Stimulated activated CD8-positive, alpha-beta memory T cell treated with anti-CD3 and anti-CD28 coated beads, Interleukin-7, amount 100 ng/mL, for 24 hours (primary cell): ENCODE data around the gene NOC2L.
"Not testable (repeated sequence)": the region's sequence is repeated elsewhere in the genome, so short reads cannot be mapped to it uniquely, and the experiment has no call there.

Experiments used
- DNase-seq: peaks from one replicate; pipeline ENCODE4 v3.0.0-alpha.2; 2020; ENCODE audit warnings: low read depth

NOC2L gene

DNA sequence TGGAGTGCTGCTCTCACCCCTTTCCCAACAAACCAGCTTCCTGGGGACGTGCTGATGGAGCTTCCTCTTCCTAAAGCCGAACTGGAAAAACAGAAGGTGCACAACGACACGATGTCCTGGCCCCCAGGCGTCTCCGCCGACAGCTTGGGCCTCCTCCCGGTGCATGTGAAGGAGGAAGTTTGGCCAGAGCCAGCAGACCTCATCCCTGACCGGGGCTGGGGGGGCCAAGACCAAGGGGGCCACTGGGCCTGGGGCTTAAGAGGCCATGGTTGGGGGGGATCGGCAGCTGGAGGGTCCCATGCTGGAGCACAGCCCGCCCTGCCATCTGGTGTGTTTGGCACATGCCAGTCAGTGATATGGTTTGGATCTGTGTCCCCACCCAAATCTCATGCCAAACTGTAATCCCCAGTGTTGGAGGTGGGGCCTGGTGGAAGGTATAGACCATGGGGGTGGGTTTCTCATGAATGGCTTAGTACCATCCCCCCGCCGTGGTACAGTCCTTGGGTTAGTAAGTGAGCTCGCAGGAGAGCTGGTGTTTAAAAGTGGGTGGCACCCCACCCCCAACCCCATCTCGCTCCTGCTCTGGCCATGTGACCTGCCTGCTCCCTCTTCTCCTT is 34.4 kb upstream of the NOC2L start:
- DNase-seq: no peak

DNA sequence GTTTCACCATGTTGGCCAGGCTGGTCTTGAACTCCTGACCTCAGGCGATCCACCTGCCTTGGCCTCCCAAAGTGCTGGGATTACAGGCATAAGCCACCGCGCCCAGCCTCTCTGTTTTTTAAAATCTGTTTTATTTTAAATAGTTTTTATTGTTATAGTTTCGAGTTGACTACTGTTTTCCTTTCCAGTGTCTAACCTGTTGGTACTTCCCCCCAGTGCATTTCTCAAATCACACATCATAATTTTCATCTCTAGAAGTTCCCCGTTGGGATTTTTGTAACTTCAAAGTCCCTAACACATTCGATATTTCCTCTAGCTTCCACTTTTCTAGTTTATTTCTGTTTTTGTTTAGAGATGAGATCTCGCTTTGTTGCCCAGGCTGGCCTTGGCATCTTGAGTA is 33.3 kb upstream of the NOC2L start:
- DNase-seq: no peak

DNA sequence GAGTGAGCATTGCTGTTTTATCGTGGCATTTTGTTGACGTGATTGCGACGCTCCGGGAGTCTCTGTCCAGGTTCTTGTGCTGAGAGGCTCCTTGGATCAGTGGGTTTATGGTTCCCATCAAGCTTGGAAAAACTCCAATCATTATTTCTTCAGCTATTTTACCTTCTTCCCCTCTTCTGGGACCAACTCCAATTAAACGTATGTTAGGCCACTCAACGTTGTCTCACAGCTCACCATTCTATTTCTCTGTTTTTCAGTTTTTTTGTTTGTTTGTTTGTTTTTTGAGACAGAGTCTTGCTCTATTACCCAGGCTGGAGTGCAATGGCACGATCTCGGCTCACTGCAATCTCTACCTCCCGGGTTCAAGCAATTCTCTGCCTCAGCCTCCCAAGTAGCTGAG is 32.8 kb upstream of the NOC2L start:
- DNase-seq: no peak

DNA sequence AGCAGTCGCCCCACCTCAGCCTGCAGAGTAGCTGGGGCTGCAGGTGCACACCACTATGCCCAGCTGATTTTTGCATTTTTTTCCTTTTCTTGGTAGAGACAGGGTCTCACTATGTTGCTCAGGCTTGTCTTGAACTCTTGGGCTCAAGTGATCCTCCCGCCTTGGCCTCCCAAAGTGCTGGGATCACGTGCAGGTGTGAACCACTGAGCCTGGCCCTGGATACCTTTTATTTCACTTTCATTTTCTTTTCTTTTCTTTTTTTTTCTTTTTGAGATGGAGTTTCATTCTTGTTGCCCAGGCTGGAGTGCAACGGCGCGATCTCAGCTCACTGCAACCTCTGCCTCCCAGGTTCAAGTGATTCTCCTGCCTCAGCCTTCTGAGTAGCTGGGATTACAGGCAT is 32.2 kb upstream of the NOC2L start:
- not testable (repeated sequence) for DNase-seq

DNA sequence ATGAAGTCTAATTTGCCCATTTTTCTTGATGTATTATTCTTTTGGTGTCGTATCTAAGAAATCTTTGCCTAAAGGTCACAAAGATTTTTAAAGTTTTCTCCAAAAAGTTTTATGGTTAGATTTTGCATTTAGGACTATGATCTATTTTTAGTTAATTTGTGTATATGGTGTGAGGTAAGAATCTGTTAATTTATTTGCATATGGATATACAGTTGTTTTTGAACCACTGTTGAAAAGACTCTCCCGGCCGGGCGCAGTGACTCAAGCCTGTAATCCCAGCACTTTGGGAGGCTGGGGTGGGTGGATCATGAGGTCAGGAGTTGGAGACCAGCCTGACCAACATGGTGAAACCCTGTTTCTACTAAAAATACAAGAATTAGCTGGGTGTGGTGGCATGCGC is 29.0 kb upstream of the NOC2L start:
- not testable (repeated sequence) for DNase-seq

DNA sequence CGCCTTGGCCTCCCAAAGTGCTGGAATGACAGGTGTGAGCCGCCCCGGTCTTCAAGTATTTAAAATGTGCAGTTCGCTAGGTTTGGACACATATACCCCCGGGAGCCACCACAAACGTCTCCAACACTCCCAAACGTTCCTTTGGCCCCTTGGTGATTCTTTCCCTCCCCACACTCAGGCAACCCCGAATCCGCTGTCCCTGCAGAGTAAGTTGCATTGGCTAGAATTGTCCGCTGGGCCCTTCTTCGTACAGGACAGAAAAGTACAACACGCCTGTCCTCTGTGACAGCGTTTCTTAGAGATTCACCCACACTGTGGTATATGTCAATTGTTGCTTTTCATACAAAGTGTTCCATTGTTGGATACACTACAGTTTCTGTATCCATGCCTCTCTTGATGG is 26.1 kb upstream of the NOC2L start:
- DNase-seq: no peak

DNA sequence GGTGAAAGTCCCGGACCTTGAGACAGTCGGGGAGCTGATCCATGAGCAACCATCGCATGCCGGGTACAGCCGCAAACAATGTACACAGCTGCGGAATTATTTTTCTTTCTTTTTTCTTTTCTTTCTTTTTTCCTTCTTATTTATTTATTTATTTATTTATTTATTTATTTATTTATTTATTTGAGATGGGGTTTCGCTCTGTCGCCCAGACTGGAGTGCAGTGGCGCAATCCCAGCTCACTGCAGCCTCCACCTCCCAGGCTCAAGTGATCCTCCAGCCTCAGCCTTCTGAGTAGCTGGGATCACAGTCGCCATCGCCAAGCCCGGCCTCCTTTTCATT is 25.4 kb upstream of the NOC2L start:
- no peak for DNase-seq

DNA sequence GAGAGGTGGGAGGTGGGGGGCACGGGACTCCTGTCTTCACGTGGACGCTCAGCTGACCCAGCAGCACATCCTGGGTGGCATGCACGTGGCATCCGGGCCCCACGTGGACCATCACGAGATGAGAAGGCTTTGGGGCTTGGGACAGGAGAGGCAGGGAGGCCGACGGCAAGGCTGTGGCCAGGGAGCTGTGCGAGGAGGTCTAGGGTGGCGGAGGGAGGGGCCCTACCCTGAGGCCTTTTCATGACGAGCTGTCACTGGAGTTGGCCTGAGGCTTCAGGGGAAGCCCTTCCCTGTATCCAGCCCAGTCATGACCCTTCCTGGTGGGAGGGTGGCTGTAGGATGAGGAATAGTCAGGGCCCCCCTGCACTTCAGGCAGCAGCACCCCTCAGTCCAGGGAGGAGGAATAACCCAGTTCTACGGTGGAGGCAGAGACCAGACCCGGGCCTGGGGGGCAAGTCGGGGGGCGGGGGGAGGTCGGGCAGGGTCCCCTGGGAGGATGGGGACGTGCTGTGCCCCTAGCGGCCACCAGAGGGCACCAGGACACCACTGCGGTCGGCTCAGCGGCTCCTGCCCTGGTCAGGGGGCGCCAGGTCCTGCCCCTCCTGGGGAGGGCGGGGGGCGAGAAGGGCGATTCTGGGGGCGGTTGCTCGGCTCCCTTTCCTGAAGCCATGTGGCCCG is 24.9 kb upstream of the NOC2L start:
- DNase-seq: peak; percentile 48

DNA sequence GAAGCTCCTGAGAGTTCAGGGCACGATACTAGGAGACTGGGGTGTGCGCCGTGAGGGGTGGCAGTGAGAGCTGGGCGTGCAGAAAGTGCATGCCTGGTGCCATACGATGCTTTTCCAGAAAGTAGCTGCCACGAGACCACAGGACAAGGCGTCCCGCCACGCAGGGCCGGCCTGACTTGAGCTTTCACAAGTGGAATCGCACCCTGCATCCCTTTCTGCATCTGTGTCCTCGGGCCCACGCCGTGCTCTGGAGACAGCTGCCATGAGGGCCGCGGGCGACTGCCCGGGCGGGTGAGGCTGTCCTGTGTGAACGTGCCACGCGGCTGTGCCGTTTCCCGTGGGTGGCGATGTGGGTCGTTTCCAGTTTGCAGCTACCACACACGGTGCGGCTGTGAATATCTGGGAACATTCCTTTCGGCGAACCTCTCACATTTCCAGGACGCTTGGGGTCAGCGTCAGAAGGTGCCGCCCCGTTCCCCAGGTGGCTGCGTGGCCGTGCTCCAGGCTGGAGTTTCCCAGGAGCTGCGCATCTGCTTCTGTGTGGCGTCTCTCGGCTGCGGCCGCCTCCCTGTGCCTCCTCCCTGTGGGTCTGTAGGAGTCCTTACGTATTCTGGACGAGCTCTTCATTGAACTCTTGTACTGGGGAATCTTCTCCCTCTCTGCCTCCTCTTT is 23.8 kb upstream of the NOC2L start:
- DNase-seq: no peak

DNA sequence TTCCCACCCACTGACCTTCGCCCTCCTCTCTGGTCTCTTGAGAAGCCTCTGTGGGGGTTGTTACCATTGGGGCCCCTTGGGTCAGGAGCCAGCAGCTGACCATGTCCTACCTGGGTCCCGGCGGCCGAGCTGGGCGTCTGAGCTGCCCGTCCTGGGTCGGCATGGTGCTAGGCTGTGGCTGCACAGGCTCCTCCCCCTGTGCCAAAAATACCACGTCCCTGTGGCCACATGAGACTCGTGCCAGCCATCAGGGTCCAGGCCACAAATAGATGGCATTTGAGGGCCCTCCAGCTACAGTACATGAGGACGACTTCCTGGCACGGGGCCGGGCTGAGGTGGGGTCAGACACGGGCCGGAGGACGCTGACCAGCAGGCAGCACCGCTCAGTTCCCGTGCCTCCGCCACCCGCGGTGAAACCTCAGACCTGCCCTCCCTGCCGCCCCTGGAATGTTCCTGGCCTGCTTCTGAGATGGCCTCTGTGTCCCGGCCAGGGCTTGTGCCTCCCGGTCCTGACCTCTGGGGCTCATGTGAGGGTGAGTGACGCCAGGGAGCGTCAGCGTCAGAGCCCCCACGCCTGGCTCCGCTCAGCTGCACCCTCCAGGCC is 23.0 kb upstream of the NOC2L start, which contains the start of gene PERM1:
TSS of gene PERM1 (minus strand) at position 139 of the 604 bp plus-strand sequence. CDS start 1,064 bp downstream, outside the sequence.
- DNase-seq: no peak

DNA sequence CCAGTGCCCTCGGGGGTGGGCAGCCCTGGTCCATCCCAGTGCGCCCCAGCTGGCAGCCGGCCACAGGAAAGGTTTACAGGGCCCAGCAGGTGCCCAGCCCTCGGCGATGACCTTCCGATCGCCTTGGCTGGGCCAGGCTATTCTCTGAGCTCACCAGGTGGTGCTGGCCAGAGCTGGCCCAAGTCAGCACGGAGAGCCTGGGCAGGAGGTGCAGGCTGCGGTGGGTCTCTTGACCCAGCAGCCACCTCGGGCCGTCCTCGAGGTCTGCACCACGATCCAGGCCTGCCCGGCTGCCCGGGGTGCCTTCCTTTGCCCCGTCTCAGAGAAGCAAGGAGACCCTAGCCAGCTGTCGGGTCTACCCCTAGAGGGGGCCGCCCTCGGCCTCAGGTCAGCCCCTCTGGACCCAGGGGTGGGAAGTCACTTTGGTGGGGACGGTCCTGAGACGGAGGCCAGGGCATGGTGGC is 22.5 kb upstream of the NOC2L start:
- DNase-seq: no peak

DNA sequence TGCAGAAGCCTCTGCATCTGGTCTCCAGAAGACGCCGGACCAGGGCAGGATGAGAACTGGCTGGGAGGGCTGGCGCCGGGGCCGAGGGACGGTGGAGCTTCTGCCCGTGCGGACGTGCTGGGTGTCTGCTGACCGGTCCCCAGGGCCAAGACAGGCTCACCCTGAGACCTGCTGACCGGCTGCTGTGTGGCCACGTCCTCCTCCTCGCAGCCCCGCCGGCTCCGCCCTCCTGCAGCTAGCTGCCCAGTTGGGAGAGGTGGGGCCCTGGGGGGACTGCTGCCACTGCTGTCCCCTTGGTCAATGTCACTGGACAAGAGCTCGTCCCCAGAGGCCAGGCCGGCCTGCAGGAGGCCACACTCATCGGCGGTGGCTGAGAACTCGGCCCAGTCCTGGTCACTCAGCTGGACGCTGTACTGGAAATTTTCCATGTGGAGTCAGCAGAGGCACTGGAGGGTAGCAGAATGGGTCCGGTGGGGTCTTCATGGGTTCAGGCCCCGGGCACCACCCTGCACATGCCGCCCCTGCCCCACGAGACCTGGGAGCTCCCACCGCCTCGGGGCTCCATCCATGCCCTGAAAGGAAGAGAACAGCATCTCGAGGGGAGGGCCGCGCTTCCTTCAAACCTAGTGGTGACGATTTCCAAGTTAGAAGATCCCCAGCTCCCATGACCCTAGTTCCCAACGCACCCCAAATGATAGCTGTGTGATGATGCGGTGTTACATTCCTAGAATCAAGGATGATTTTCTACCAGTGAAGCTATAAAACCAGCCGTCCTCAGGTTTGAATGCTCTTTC is 21.7 kb upstream of the NOC2L start:
- no peak for DNase-seq

DNA sequence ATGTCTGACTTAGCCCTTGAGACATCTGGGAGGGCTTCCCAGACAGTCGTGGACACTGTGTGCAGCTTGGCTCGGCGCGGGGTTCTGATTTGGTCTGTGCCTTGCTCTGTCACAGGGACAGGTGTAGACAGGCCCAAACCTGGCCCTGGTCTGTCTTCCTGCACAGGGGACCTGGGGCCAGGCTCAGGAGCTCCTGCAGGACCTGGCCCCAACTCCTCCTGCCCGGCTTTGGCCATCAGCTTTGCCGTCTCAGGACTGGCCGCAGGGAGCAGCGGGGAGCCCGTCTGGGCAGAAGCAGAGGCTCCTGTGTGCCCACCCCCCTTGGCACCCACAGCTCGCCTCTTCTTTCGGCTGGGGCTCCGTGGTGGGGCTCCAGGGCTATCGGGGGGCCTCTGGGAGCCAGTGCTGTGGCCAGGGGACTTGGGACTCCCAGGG is 21.1 kb upstream of the NOC2L start:
- no peak for DNase-seq

DNA sequence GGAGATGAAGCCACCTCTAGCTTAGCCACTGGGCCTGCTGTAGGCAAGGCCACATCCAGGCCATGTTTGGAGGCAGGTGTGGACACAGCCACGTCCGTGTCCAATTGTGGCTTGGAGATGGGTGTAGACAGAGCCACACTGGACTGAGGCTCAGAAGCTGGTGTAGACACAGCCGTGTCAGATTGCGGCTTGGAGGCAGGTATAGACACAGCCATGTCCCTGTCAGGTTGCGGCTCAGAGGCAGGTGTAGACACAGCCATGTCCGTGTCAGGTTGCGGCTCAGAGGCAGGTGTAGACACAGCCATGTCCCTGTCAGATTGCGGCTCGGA is 20.7 kb upstream of the NOC2L start:
- no peak for DNase-seq

DNA sequence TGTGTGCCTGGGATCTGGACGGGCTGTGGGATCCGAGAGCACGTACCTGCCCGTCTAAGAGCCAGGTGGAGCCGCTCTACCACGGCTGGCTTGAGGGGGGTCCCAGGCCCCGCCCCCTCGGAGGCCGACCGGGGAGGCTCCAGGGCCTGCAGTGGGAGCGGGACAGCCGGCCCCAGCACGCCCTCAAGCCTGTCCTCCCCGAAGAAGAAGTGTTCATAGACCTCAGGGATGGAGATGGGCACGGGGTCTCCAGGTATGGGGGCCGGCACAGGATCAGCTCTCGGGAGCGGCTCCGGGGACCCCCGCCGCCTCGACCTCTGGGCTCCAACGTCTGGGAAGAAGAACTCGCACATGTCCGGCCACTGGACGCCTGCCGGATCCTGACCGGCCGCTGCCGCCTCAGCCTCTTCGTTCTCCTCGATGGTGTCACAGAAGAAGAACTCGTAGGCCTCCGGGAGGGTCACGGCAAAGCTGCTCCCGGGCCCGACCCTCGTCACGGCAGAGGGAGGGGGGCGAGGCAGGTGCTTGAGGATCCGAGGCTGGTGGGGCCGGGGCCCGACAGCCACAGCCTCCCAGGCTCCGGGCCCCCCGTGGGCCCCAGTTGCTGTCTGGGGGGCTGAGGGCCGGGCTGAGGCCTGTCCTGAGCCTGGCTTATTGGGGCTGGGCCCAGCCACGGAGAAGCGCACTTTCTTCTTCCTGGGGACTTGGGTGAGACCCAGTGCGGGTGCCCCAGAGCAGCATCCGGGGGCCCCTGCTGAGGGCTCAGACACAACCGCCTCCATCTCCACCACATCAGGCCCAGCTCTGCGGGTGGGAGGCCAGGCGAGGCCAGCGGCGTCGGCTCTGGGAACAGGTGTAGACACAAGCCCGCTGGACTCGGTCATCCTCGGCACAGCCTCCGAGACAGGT is 20.0 kb upstream of the NOC2L start:
- DNase-seq: no peak

DNA sequence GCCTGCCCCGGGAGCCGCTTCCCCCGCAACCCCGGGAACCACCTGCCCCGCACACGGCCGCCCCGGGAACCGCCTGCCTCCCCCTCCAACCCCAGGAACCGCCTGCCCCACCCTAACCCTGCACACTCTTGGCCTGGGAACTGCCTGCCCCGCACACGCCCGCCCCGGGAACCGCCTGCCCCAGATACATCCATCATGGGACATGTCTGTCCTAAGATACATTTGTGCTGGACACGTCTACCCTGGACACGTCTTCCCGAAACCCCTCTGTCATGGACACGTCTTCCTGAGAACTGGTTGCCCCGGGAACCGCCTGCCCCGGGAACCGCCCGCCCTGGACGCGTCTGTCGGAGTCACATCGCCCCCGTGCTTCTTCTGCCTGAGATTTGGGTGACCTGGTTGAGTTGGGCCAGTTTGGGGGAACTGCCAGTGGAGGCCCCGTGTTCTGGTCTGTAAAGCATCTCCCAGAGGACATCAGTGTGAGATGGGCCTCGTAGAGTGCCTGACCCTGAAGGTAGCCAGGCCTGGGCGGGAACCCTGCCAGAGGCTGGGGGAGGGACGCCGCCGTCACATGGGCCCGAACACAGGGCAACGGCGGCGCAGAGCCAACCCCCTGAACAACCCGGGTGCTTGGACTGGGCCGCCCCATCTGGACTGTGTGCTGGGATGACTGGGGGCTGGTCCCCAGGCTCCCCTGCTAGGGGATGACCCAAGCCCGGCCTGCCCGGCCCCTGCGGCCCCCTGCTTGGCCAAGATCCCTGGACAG is 19.2 kb upstream of the NOC2L start:
- no peak for DNase-seq

DNA sequence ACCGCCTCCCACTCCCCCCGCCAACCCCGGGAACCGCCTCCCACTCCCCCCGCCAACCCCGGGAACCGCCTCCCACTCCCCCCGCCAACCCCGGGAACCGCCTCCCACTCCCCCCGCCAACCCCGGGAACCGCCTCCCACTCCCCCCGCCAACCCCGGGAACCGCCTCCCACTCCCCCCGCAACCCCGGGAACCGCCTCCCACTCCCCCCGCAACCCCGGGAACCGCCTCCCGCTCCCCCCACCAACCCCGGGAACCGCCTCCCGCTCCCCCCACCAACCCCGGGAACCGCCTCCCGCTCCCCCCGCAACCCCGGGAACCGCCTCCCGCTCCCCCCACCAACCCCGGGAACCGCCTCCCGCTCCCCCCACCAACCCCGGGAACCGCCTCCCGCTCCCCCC is 17.7 kb upstream of the NOC2L start:
- DNase-seq: not testable (repeated sequence)

DNA sequence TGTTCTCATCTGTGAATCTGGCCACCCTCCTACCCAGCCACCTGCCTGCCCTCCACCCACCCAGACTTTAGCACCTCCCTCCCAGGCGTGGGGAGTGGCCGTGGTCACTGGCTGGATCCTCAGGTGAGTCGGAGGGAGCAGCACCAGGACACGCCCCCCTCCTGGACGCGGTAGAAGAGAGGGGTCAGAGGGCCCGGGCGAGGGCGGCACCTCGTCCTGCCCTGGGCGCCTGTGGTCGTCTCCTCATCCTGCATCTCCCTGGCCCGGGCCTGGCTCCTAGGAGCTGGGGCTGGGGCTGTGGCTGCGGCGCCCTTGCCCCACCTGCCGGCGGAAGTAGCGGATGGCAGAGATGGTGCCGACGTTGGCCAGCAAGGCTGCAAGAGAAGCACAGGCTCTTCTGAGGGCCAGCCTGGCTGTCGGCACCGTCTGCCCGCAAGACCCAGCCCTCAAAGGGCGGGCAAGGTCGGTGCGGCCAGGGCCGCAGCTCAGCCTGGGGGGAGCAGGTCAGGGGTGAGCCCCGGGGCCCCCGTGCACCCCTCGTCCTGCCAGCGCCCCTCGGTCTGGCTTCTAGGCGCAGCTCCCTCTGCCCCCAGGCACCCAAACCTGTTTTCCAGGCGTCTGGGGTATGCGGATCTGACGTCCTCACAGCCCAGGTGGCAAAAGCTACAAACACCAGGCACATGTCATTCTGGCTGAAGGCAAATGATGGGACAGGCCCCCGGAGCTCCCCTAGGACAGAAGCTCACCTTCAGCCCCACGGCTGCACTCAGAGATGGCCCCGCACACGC is 17.0 kb upstream of the NOC2L start:
- DNase-seq: no peak

DNA sequence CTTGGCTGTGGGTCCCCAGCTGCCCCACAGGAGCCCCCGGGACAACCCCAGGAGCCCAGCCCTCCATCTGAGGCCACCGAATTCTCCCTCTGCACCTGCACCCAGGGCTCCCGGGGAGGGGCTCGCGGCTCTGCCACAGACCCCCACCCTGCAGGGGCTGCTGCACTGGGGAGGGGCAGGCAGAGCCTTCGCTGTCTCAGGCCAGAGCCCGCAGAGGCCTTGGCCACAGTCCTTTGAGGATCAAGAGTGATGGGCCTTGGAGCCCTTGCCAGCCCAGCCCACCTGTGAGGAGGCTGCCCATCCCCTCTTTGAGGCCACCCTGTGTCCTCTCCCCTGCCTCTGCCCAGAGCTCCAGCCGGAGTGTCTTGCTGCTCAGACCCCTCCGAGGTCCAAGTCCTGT is 16.3 kb upstream of the NOC2L start:
- no peak for DNase-seq
